Central memory CD8-positive, alpha-beta T cell (primary cell): ENCODE measurements around the gene KCNH1.

Experiments
- ATAC-seq: fragments of 150-1000 bp; cut with Tn5 transposase; replicated peaks from 2 replicates; pipeline ENCODE4 v1.10.0; 2022; ENCODE audit warnings: mild to moderate bottlenecking, moderate FRiP score, moderate number of reproducible peaks; ENCODE audit not compliant: poor library complexity, severe bottlenecking; ENCODE audit errors: extremely low read depth
- DNase-seq, 2 donors: peaks; one replicate each; pipeline ENCODE4 v3.0.0; 2021; ENCODE audit warnings: low spot score in 2 of 2
- H3K27ac Mint-ChIP-seq: one replicate; pipeline ENCODE4 v1.8.0; 2022; ENCODE audit warnings: low read depth, mild to moderate bottlenecking, moderate library complexity, mixed read lengths
- H3K27me3 Mint-ChIP-seq: one replicate; pipeline ENCODE4 v1.8.0; 2022; ENCODE audit warnings: mixed read lengths
- H3K36me3 Mint-ChIP-seq: one replicate; pipeline ENCODE4 v1.8.0; 2022; ENCODE audit warnings: mild to moderate bottlenecking, moderate library complexity, mixed read lengths; ENCODE audit not compliant: insufficient read depth
- H3K4me1 Mint-ChIP-seq: one replicate; pipeline ENCODE4 v1.8.0; 2022; ENCODE audit warnings: mixed read lengths
- H3K4me3 Mint-ChIP-seq: one replicate; pipeline ENCODE4 v1.8.0; 2022; ENCODE audit warnings: mild to moderate bottlenecking, moderate library complexity, mixed read lengths
- H3K9me3 Mint-ChIP-seq: one replicate; pipeline ENCODE4 v1.8.0; 2022; ENCODE audit warnings: mixed read lengths

KCNH1 gene

GRCh38 chr1:210711825-210712612 lies 421.9 kb downstream of the KCNH1 start:
- Mint-ChIP-seq H3K27me3 (no peaks in the 10 kb centered on the region), H3K36me3 (no peaks in the 10 kb centered on the region), H3K4me1 (no peaks in the 10 kb centered on the region), H3K9me3 (no peaks in the 10 kb centered on the region), H3K27ac (no peak overlapping the region), H3K4me3 (no peak overlapping the region)
- ATAC-seq (no peak), DNase-seq (no peak)

- Mint-ChIP-seq H3K4me3 (no peak overlapping the region), H3K27ac (no peak overlapping the region), H3K36me3 (no peaks in the 10 kb centered on the region), H3K4me1 (no peaks in the 10 kb centered on the region), H3K9me3 (no peaks in the 10 kb centered on the region), H3K27me3 (no peaks in the 10 kb centered on the region)
- ATAC-seq (no peak), DNase-seq (no peak)
Observed at GRCh38 chr1:210709701-210710100, 424.2 kb downstream of the KCNH1 start.

- ATAC-seq (no peak), DNase-seq (no peak)
- H3K36me3 Mint-ChIP-seq, result no peaks in the 10 kb centered on the region
- no peaks in the 10 kb centered on the region for H3K4me1 Mint-ChIP-seq
- H3K27ac Mint-ChIP-seq, result no peak overlapping the region
- no peaks in the 10 kb centered on the region for H3K27me3 Mint-ChIP-seq
- H3K4me3 Mint-ChIP-seq, result no peak overlapping the region
- no peaks in the 10 kb centered on the region for H3K9me3 Mint-ChIP-seq
Observed at GRCh38 chr1:210707300-210708240, 426.4 kb downstream of the KCNH1 start.

- Mint-ChIP-seq H3K4me1 (no peaks in the 10 kb centered on the region), H3K9me3 (no peaks in the 10 kb centered on the region), H3K36me3 (no peaks in the 10 kb centered on the region), H3K4me3 (no peak overlapping the region), H3K27ac (no peak overlapping the region), H3K27me3 (no peaks in the 10 kb centered on the region)
- DNase-seq (no peak), ATAC-seq (no peak)
Observed at GRCh38 chr1:210706246-210706645, 427.7 kb downstream of the KCNH1 start.

DNA sequence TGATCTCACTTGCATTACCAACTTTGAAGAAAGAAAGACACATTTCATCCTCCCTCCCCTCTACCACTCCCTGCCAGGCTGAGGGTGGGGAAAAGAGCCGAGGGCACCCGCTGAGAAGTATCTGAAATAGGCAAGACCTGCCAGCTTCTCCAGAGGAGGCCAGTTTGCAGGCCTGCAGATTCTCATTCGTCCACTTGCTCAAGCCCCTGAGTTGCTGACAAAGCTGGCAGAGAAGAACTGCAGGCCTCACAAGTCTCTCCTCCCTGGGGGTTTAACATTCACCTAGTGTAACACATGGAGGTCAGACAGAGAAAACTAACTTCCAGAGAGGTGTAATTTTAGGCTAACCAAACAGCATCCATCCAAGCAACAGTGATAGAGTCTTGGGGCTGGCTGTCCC lies 428.9 kb downstream of the KCNH1 start:
- no peak overlapping the region for H3K27ac Mint-ChIP-seq
- H3K4me3 Mint-ChIP-seq, result no peak overlapping the region
- no peaks in the 10 kb centered on the region for H3K4me1 Mint-ChIP-seq
- no peak for ATAC-seq
- no peak for DNase-seq
- no peaks in the 10 kb centered on the region for H3K9me3 Mint-ChIP-seq
- no peaks in the 10 kb centered on the region for H3K36me3 Mint-ChIP-seq
- H3K27me3 Mint-ChIP-seq, result no peaks in the 10 kb centered on the region

GRCh38 chr1:210703593-210703992 lies 430.4 kb downstream of the KCNH1 start:
- no peaks in the 10 kb centered on the region for H3K36me3 Mint-ChIP-seq
- no peaks in the 10 kb centered on the region for H3K27me3 Mint-ChIP-seq
- H3K4me3 Mint-ChIP-seq, result no peak overlapping the region
- no peaks in the 10 kb centered on the region for H3K4me1 Mint-ChIP-seq
- no peak overlapping the region for H3K27ac Mint-ChIP-seq
- ATAC-seq (no peak), DNase-seq (no peak)
- no peaks in the 10 kb centered on the region for H3K9me3 Mint-ChIP-seq

- no peak for DNase-seq
- Mint-ChIP-seq H3K4me1 (no peaks in the 10 kb centered on the region), H3K27me3 (no peaks in the 10 kb centered on the region), H3K9me3 (no peaks in the 10 kb centered on the region), H3K27ac (no peak overlapping the region), H3K36me3 (peaks cover 3% of the 10 kb centered on the region), H3K4me3 (no peak overlapping the region)
- ATAC-seq, result no peak
Observed at GRCh38 chr1:210702506-210702905, 431.4 kb downstream of the KCNH1 start.

GRCh38 chr1:210700511-210700910 lies 433.4 kb downstream of the KCNH1 start:
- Mint-ChIP-seq H3K4me1 (no peaks in the 10 kb centered on the region), H3K36me3 (peaks cover 6% of the 10 kb centered on the region), H3K27ac (no peak overlapping the region), H3K9me3 (no peaks in the 10 kb centered on the region), H3K4me3 (no peak overlapping the region), H3K27me3 (no peaks in the 10 kb centered on the region)
- no peak for DNase-seq
- no peak for ATAC-seq

GRCh38 chr1:210700083-210700482 lies 433.9 kb downstream of the KCNH1 start:
- Mint-ChIP-seq H3K9me3 (no peaks in the 10 kb centered on the region), H3K36me3 (peaks cover 6% of the 10 kb centered on the region), H3K4me1 (no peaks in the 10 kb centered on the region), H3K27ac (no peak overlapping the region), H3K4me3 (no peak overlapping the region), H3K27me3 (no peaks in the 10 kb centered on the region)
- no peak for DNase-seq
- no peak for ATAC-seq

DNA sequence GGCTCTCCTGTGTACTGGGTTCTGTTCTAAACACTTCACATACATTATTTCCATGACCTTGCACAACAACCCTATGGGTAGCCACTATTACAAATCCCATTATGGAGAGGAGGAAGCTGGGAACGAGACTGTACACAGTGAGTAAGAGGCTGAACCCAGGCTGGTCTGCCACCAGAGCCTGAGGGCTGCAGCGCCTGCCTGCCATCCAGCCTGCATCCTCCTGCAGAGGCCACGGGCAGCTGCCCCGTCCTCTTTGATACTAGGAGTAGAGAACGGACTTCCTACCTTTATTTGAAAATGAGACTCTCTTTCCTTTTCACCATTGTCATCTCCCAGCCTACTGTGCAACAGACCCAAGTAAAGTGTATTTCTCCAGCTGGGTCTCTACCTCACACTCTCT lies 435.3 kb downstream of the KCNH1 start:
- no peaks in the 10 kb centered on the region for H3K27me3 Mint-ChIP-seq
- ATAC-seq, result no peak
- no peaks in the 10 kb centered on the region for H3K9me3 Mint-ChIP-seq
- no peak overlapping the region for H3K27ac Mint-ChIP-seq
- H3K4me3 Mint-ChIP-seq, result no peak overlapping the region
- DNase-seq, result no peak
- peaks cover 6% of the 10 kb centered on the region for H3K36me3 Mint-ChIP-seq
- no peaks in the 10 kb centered on the region for H3K4me1 Mint-ChIP-seq

GRCh38 chr1:210697185-210697584 lies 436.8 kb downstream of the KCNH1 start:
- H3K36me3 Mint-ChIP-seq, result peaks cover 6% of the 10 kb centered on the region
- no peak for ATAC-seq
- no peak overlapping the region for H3K4me3 Mint-ChIP-seq
- no peaks in the 10 kb centered on the region for H3K9me3 Mint-ChIP-seq
- H3K27ac Mint-ChIP-seq, result no peak overlapping the region
- DNase-seq, result no peak
- H3K4me1 Mint-ChIP-seq, result peaks cover 8% of the 10 kb centered on the region
- H3K27me3 Mint-ChIP-seq, result no peaks in the 10 kb centered on the region

DNA sequence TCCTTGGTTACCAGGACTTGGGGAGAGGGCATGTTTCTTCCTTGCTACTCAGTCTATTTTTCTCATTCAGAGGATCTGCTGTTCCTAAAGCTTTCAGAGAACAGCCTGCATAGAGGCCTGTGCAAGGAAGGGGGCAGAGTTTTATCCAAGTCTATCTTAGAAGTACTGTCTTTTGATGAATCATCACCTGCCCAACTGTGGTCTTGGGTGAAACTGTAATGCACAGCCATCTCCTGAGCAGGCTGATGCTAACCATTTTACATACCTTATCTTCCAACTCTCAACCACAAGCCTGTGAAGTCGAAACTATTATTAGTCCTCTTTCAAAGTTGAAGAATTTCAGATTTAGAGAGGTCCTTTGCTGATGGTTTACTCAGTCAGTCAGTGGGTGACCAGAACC lies 437.2 kb downstream of the KCNH1 start:
- Mint-ChIP-seq H3K36me3 (peaks cover 6% of the 10 kb centered on the region), H3K27ac (no peak overlapping the region), H3K4me3 (no peak overlapping the region), H3K27me3 (no peaks in the 10 kb centered on the region), H3K9me3 (no peaks in the 10 kb centered on the region), H3K4me1 (peaks cover 8% of the 10 kb centered on the region)
- ATAC-seq, result no peak
- no peak for DNase-seq

- Mint-ChIP-seq H3K4me3 (no peak overlapping the region), H3K36me3 (peaks cover 6% of the 10 kb centered on the region), H3K27ac (no peak overlapping the region), H3K27me3 (no peaks in the 10 kb centered on the region), H3K4me1 (peaks cover 8% of the 10 kb centered on the region), H3K9me3 (no peaks in the 10 kb centered on the region)
- DNase-seq (no peak), ATAC-seq (no peak)
Observed at GRCh38 chr1:210695026-210695425, 438.9 kb downstream of the KCNH1 start.
